Erythroblast (primary cell): ENCODE results near the gene NDUFA13.

Experiments
- GATA1 ChIP-seq: IDR thresholded peaks from 2 replicates; pipeline ENCODE4 v1.6.1; 2011; ENCODE audit warnings: low read depth, mild to moderate bottlenecking, control low read depth, low read length, moderate library complexity
- POLR2A ChIP-seq: IDR thresholded peaks from 2 replicates; pipeline ENCODE4 v1.6.1; 2011; ENCODE audit warnings: mild to moderate bottlenecking, low read length

DNA sequence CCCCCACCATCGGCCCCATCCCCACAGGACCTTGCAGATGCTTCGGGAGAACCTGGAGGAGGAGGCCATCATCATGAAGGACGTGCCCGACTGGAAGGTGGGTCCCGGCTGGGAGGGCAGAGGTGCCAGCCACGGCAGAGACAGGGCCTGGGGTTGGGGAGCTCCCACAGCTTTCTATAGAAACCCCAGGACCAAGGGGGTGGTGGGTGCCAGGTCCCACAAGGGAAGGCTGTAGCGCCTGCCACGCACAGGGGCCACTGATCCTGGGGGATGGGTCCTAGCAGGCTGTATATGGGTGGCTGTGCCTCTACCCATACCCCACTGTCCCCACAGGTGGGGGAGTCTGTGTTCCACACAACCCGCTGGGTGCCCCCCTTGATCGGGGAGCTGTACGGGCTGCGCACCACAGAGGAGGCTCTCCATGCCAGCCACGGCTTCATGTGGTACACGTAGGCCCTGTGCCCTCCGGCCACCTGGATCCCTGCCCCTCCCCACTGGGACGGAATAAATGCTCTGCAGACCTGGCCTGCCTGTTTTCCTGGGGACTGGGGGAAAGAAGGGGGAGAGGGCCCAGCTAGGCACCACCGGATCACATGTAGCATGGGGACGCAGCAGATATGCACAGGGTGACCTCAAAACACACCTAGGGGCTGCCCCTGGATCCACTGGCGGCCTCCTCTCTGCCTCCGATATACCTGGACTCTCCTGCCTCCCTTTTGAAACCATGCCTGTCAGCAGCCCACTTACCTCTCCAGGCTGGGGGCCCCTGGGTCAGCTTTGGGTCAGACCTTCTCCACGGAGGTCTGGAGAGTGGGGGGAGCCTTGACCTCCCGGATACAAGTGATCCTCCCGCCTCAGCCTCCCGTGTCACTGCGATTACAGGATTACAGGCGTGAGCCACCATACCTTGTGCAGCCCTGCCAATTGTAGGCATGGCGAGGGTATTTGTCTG lies 11.9 kb downstream of the NDUFA13 start:
- TF ChIP-seq POLR2A = no peak
- TF ChIP-seq GATA1 = no peak
